Activated CD8-positive, alpha-beta T cell treated with anti-CD3 and anti-CD28 coated beads for 36 hours (primary cell): Measurements from ENCODE around the gene SALL3. TPM values are rescaled to one million over a fixed set of nuclear protein-coding genes. Genes with fewer than 3 reads are reported as not detected.

ENCODE experiments used
- ATAC-seq: fragments of 200-7000 bp; cut with Tn5 transposase; one replicate; pipeline ENCODE4 v1.10.0; 2021; ENCODE audit warnings: mild to moderate bottlenecking, moderate library complexity
- CTCF ChIA-PET: fragments of 350-600 bp; sonication (Branson Sonifier 250); formaldehyde crosslinking; loops from one replicate; lab custom pipeline; 2021; ENCODE audit warnings: antibody characterized with exemption; lab: Charles Lee
- POLR2A ChIA-PET: fragments of 350-600 bp; sonication (Branson Sonifier 250); formaldehyde crosslinking; loops from one replicate; lab custom pipeline; 2021; ENCODE audit warnings: antibody characterized with exemption; lab: Charles Lee
- DNase-seq: peaks from one replicate; pipeline ENCODE4 v3.0.0-alpha.2; 2020
- H3K27ac Mint-ChIP-seq: one replicate; pipeline ENCODE4 v1.8.0; 2021; ENCODE audit warnings: mild to moderate bottlenecking, mixed read lengths
- H3K27me3 Mint-ChIP-seq: one replicate; pipeline ENCODE4 v1.8.0; 2021; ENCODE audit warnings: mixed read lengths
- H3K36me3 Mint-ChIP-seq: one replicate; pipeline ENCODE4 v1.8.0; 2021; ENCODE audit warnings: low read depth, mixed read lengths
- H3K4me1 Mint-ChIP-seq: one replicate; pipeline ENCODE4 v1.8.0; 2021; ENCODE audit warnings: low read depth, mixed read lengths
- H3K4me3 Mint-ChIP-seq: one replicate; pipeline ENCODE4 v1.8.0; 2021; ENCODE audit warnings: mild to moderate bottlenecking, moderate library complexity, mixed read lengths
- H3K9me3 Mint-ChIP-seq: one replicate; pipeline ENCODE4 v1.8.0; 2021; ENCODE audit warnings: mixed read lengths
- intact Hi-C: fragments of 100-400 bp; cut with micrococcal nuclease; formaldehyde crosslinking; loops from one replicate; pipeline ENCODE4 v1.10.0; 2022
- total RNA-seq, 2 experiments: library from RNA; stranded (reverse); gene quantifications; one replicate each; pipeline ENCODE4 v1.2.3, GENCODE V29; 2021
- TF ChIP-seq, protein P1 (sequence below): fragments of 200-600 bp; IDR thresholded peaks from one replicate; pipeline ENCODE4 v1.8.0; 2022; ENCODE audit warnings: antibody characterized with exemption, mild to moderate bottlenecking

Gene SALL3
- total RNA-seq, 2 experiments from 2014 or later, result not detected

DNA sequence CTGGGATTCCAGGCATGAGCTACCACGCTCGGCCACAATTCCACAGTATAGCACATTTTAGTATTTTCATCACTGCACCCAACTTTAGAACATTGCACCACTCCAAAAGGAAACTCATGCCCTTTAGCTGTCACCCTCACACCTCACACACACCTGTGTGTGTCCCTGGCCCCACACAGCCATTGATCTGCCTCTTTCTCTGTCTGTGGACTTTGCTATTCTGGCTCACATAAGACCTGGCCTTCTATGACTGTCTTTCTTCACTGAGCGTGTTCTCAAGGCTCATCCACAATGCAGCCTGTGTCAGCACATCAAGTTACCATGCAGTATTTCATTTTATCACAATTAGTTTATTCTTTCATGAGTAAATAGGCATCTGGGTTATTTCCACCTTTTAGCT, 69.9 kb downstream of the SALL3 start:
- TF ChIP-seq, protein P1, sequence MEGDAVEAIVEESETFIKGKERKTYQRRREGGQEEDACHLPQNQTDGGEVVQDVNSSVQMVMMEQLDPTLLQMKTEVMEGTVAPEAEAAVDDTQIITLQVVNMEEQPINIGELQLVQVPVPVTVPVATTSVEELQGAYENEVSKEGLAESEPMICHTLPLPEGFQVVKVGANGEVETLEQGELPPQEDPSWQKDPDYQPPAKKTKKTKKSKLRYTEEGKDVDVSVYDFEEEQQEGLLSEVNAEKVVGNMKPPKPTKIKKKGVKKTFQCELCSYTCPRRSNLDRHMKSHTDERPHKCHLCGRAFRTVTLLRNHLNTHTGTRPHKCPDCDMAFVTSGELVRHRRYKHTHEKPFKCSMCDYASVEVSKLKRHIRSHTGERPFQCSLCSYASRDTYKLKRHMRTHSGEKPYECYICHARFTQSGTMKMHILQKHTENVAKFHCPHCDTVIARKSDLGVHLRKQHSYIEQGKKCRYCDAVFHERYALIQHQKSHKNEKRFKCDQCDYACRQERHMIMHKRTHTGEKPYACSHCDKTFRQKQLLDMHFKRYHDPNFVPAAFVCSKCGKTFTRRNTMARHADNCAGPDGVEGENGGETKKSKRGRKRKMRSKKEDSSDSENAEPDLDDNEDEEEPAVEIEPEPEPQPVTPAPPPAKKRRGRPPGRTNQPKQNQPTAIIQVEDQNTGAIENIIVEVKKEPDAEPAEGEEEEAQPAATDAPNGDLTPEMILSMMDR, result no peak
- DNase-seq (no peak), ATAC-seq (no peak)
- H3K36me3 Mint-ChIP-seq, result no peaks in the 10 kb centered on the region
- H3K27ac Mint-ChIP-seq, result no peak overlapping the region
- no peaks in the 10 kb centered on the region for H3K9me3 Mint-ChIP-seq
- H3K27me3 Mint-ChIP-seq, result peaks cover 2% of the 10 kb centered on the region
- CTCF ChIA-PET, result no interaction called here
- intact Hi-C loops, result no loop called here
- no peak overlapping the region for H3K4me3 Mint-ChIP-seq
- H3K4me1 Mint-ChIP-seq, result no peaks in the 10 kb centered on the region
- POLR2A ChIA-PET, result no interaction called here

Other genes with a start within 250 kb of the SALL3 start
- 10 to 100 TPM; 18.9 to 21.1 TPM for gene ATP9B, start 89.6 kb downstream of the SALL3 start, total RNA-seq